GM13977 (cell line): ENCODE data around the gene ATL1.

Source experiments
- DNase-seq: peaks from one replicate; pipeline ENCODE4 v3.0.0; 2012; ENCODE audit warnings: low spot score
- CTCF ChIP-seq: IDR thresholded peaks from 2 replicates; pipeline ENCODE4 v1.5.1; 2012; ENCODE audit warnings: mild to moderate bottlenecking, control low read depth; ENCODE audit not compliant: insufficient read depth; ENCODE audit errors: extremely low read depth, missing control alignments
- in situ Hi-C: fragments of 300-500 bp; cut with MboI; formaldehyde crosslinking; loops from one replicate; pipeline ENCODE4 v1.12.0; 2022; ENCODE audit warnings: low sequenced_read_pairs, low pct_unique_long_range_greater_than_20kb, mixed read lengths, inconsistent platforms; ENCODE audit not compliant: unreplicated experiment

The ATL1 gene

GRCh38 chr14:50605766-50606165 lies 45.8 kb downstream of the ATL1 start:
- no peak for DNase-seq
- in situ Hi-C loops = loop anchor here (25.0 kb wide), 1 partner anchor 107 kb away; no protein-coding TSS in a partner anchor
- TF ChIP-seq CTCF = no peak

GRCh38 chr14:50606468-50606867 lies 46.5 kb downstream of the ATL1 start:
- DNase-seq = no peak
- in situ Hi-C loops = loop anchor here (25.0 kb wide), 1 partner anchor 106 kb away; no protein-coding TSS in a partner anchor
- no peak for TF ChIP-seq CTCF

GRCh38 chr14:50607181-50607580 lies 47.2 kb downstream of the ATL1 start:
- no peak for TF ChIP-seq CTCF
- no peak for DNase-seq
- in situ Hi-C loops = loop anchor here (25.0 kb wide), 1 partner anchor 105 kb away; no protein-coding TSS in a partner anchor

- in situ Hi-C loops = loop anchor here (25.0 kb wide), 1 partner anchor 105 kb away; no protein-coding TSS in a partner anchor
- no peak for TF ChIP-seq CTCF
- DNase-seq = no peak
These were observed 47.8 kb downstream of the ATL1 start for GRCh38 chr14:50607761-50608160.

GRCh38 chr14:50608302-50608851 lies 48.4 kb downstream of the ATL1 start:
- in situ Hi-C loops = loop anchor here (25.0 kb wide), 1 partner anchor 104 kb away; no protein-coding TSS in a partner anchor
- TF ChIP-seq CTCF = no peak
- no peak for DNase-seq

- DNase-seq = no peak
These were observed 50.5 kb downstream of the ATL1 start for GRCh38 chr14:50610465-50610864.

More at GRCh38 chr14:50610465-50610864, 50.5 kb downstream of the ATL1 start:
- in situ Hi-C loops = loop anchor here (25.0 kb wide), 1 partner anchor 102 kb away; no protein-coding TSS in a partner anchor
- TF ChIP-seq CTCF = no peak
